K562 (cell line): ENCODE results near the gene CENPX. TPM values are rescaled to one million over a fixed set of nuclear protein-coding genes. Genes with fewer than 3 reads are reported as not detected.

Experiments
- ATAC-seq: fragments of 200-7000 bp; cut with Tn5 transposase; 3 replicates; pipeline ENCODE4 v1.9.1; 2020; ENCODE audit warnings: moderate library complexity
- BruUV-seq: library from RNA; stranded (reverse); fragments of 400-500 nt; replicated peaks from 2 replicates; lab custom pipeline; 2021; lab: Mats Ljungman, UMichigan
- CTCF ChIA-PET: fragments of 300-600 bp; formaldehyde crosslinking; extraction: SDS; loops from one replicate; lab custom pipeline; 2021; ENCODE audit warnings: low intra/inter-chr PET ratio; lab: Yijun Ruan, JAX
- POLR2A ChIA-PET: fragments of 300-600, 350-650 bp; sonication (Branson Sonifier 250); formaldehyde crosslinking; extraction: SDS; loops from one replicate; lab custom pipeline; 2021; ENCODE audit warnings: antibody characterized with exemption, inconsistent platforms; lab: Yijun Ruan, JAX
- DNase-seq, 4 experiments: peaks; one replicate each; pipeline versions ENCODE4 v3.0.0 to v3.0.0-alpha.2; 2011 to 2018; ENCODE audit warnings: low spot score in 3 of 4, mixed read lengths in 3 of 4; ENCODE audit errors: extremely low read depth in 1 of 4
- FAIRE-seq: peaks from 2 replicates; lab custom pipeline; 2011; peaks lifted over from hg19 to GRCh38; lab: Jason Lieb, UNC
- H2AFZ ChIP-seq: 2 replicates; pipeline ENCODE4 v1.6.0; 2011; ENCODE audit warnings: low read depth, low read length, control low read depth, inconsistent platforms
- H3K27ac ChIP-seq: fragments of 200-600 bp; 3 replicates; pipeline ENCODE4 v1.8.0; 2011; ENCODE audit warnings: low read depth, mild to moderate bottlenecking, control low read depth, inconsistent platforms, low read length, moderate library complexity, mixed read lengths; ENCODE audit errors: extremely low read depth
- H3K27me3 ChIP-seq, 2 experiments: fragments of 300-600 bp in 1 of 2; 2 replicates in 1 of 2; 3 replicates in 1 of 2; pipeline versions ENCODE4 v1.6.0 to v1.8.0; 2011; ENCODE audit warnings: inconsistent platforms in 2 of 2, low read length in 2 of 2, mild to moderate bottlenecking in 1 of 2, mixed read lengths in 1 of 2, moderate library complexity in 1 of 2; ENCODE audit not compliant: control insufficient read depth in 2 of 2, insufficient read depth in 2 of 2
- H3K36me3 ChIP-seq: fragments of 300-600 bp; 3 replicates; pipeline ENCODE4 v1.8.0; 2011; ENCODE audit warnings: mild to moderate bottlenecking, low read length, inconsistent platforms; ENCODE audit not compliant: control insufficient read depth, insufficient read depth
- H3K4me1 ChIP-seq, 2 experiments: fragments of 200-600 bp in 1 of 2; replicated peaks in 1 of 2; 2 replicates in 1 of 2; 3 replicates in 1 of 2; pipeline versions ENCODE4 v1.5.1 to v1.8.0; 2011; ENCODE audit warnings: inconsistent platforms in 2 of 2, low read length in 2 of 2, mild to moderate bottlenecking in 1 of 2, mixed read lengths in 1 of 2, moderate library complexity in 1 of 2; ENCODE audit not compliant: control insufficient read depth in 2 of 2, insufficient read depth in 2 of 2
- H3K4me2 ChIP-seq: 2 replicates; pipeline ENCODE4 v1.6.1; 2011; ENCODE audit warnings: low read length, control low read depth, inconsistent platforms, mixed read lengths; ENCODE audit not compliant: insufficient read depth
- H3K4me3 ChIP-seq: fragments of 200-600 bp; sonication (generic), shearing (Covaris generic); 2 replicates; pipeline ENCODE4 v1.5.1; 2016; ENCODE audit warnings: control low read depth, inconsistent platforms
- H3K79me2 ChIP-seq: fragments of 200-600 bp; 3 replicates; pipeline ENCODE4 v1.8.0; 2011; ENCODE audit warnings: low read length, inconsistent platforms; ENCODE audit not compliant: control insufficient read depth, insufficient read depth
- H3K9ac ChIP-seq, 2 experiments: 2 replicates each; pipeline versions ENCODE4 v1.6.0 to v1.6.1; 2011; ENCODE audit warnings: low read depth in 2 of 2, low read length in 2 of 2, control low read depth in 1 of 2, inconsistent platforms in 1 of 2, mild to moderate bottlenecking in 1 of 2, mixed read lengths in 1 of 2; ENCODE audit not compliant: insufficient read depth in 1 of 2
- H3K9me1 ChIP-seq: one replicate; pipeline ENCODE4 v1.6.0; 2011; ENCODE audit warnings: inconsistent platforms, mild to moderate bottlenecking, low read length, moderate library complexity; ENCODE audit not compliant: control insufficient read depth, insufficient read depth
- H3K9me3 ChIP-seq: replicated peaks from 2 replicates; pipeline ENCODE4 v1.5.1; 2011; ENCODE audit warnings: low read depth, low read length, inconsistent platforms; ENCODE audit not compliant: control insufficient read depth, insufficient read depth
- H4K20me1 ChIP-seq: replicated peaks from 2 replicates; pipeline ENCODE4 v1.6.1; 2011; ENCODE audit warnings: low read length, inconsistent platforms, mixed read lengths; ENCODE audit not compliant: control insufficient read depth, insufficient read depth
- GTF2E2 ChIP-seq: fragments of 200-800 bp; sonication (Bioruptor generic); IDR thresholded peaks from 2 replicates; pipeline ENCODE4 v1.6.1; 2016; ENCODE audit warnings: missing genetic modification characterization, missing compliant biosample characterization
- HNRNPUL1 ChIP-seq: fragments of 200-400 bp; formaldehyde crosslinking; IDR thresholded peaks from 2 replicates; pipeline ENCODE4 v1.6.1; 2017; ENCODE audit warnings: low read length
- KLF10 ChIP-seq: fragments of 250-450 bp; sonication (Bioruptor Pico); IDR thresholded peaks from 2 replicates; pipeline ENCODE4 v1.6.1; 2021; ENCODE audit warnings: matching md5 sums
- PHTF2 ChIP-seq: fragments of 250-450 bp; sonication (Bioruptor Pico); IDR thresholded peaks from 2 replicates; pipeline ENCODE4 v1.5.0; 2021; ENCODE audit warnings: mild to moderate bottlenecking
- POLR2G ChIP-seq: fragments of 200-400 bp; formaldehyde crosslinking; IDR thresholded peaks from 2 replicates; pipeline ENCODE4 v1.6.1; 2017; ENCODE audit warnings: low read depth, mild to moderate bottlenecking, antibody characterized with exemption, low read length, moderate library complexity
- RCOR1 ChIP-seq, 2 experiments: IDR thresholded peaks; 2 replicates each; pipeline ENCODE4 v1.6.1; 2012; ENCODE audit warnings: low read depth in 2 of 2, low read length in 2 of 2, borderline replicate concordance in 1 of 2, improper control_type of control experiment in 1 of 2
- RFX7 ChIP-seq: fragments of 250-450 bp; sonication (Bioruptor Pico); IDR thresholded peaks from 2 replicates; pipeline ENCODE4 v1.5.1; 2021; ENCODE audit warnings: mild to moderate bottlenecking
- SRSF9 ChIP-seq: fragments of 200-400 bp; formaldehyde crosslinking; IDR thresholded peaks from 2 replicates; pipeline ENCODE4 v1.6.1; 2017; ENCODE audit warnings: low read depth, low read length, borderline replicate concordance
- ZBTB33 ChIP-seq: sonication (generic); formaldehyde crosslinking; IDR thresholded peaks from 2 replicates; pipeline ENCODE4 v1.8.1; 2023; ENCODE audit warnings: mild to moderate bottlenecking, missing genetic modification reagents
- ZFP36 ChIP-seq: fragments of 150-350 bp; IDR thresholded peaks from 2 replicates; pipeline ENCODE4 v1.6.1; 2018; ENCODE audit warnings: low read length, low read depth; ENCODE audit not compliant: partially characterized antibody
- WGBS: fragments of 100-300 bp; shearing (Covaris generic); methylation state at CpG from one replicate; pipeline ENCODE4 v1.1.6; 2016; ENCODE audit warnings: low coverage, mixed read lengths; ENCODE audit not compliant: insufficient coverage; ENCODE audit errors: missing lambda C conversion rate; 5-methylcytosine and 5-hydroxymethylcytosine counted together
- in situ Hi-C: fragments of 300-500 bp; cut with MboI; formaldehyde crosslinking; loops from 4 replicates; pipeline ENCODE4 v1.15.0; 2018; ENCODE audit warnings: inconsistent platforms, mixed read lengths
- intact Hi-C: fragments of 100-400 bp; cut with micrococcal nuclease; formaldehyde crosslinking; loops from 2 replicates; pipeline ENCODE4 v1.14.2; 2022
- polyA plus RNA-seq, 8 experiments: library from polyadenylated mRNA; depleted of rRNA in 4 of 8; stranded (reverse) in 5 of 8; unstranded in 3 of 8; fragments of >200 nt; fragmentation: Nextera tagmentation in 2 of 8; fragmentation: Illumina TruSeq in 1 of 8; extraction: Ambion mirVana in 2 of 8; extraction: Trizol in 1 of 8; gene quantifications; 2 replicates each; pipeline versions ENCODE4 v1.2.1 to v1.2.3, GENCODE V29; 2011 to 2014; ENCODE audit warnings: inconsistent platforms in 1 of 8, missing spikeins in 1 of 8
- total RNA-seq, 7 experiments: library from RNA; depleted of rRNA in 6 of 7; stranded (reverse); fragments of >200 nt in 6 of 7; fragmentation: Illumina TruSeq in 2 of 7; extraction: Trizol in 2 of 7; gene quantifications; 2 replicates each; pipeline versions ENCODE4 v1.2.1 to v1.2.3, GENCODE V29; 2011 to 2021; ENCODE audit warnings: low replicate concordance in 1 of 7

CENPX gene
- total and polyA plus RNA-seq, 9 of the 15 experiments (the other 6 are each of a cell fraction or from before 2014, with no cell fraction given) = 32.7 to 352 (median 127) TPM

- peaks cover 5 to 94% of the 10 kb centered on the region in 2 experiments; a peak in 3 of 5 replicates for H3K4me1 ChIP-seq
- no peak overlapping the region for H2AFZ ChIP-seq
- peaks cover 23% of the 10 kb centered on the region; the same call in 1 of the 3 replicates for H3K36me3 ChIP-seq
- no peaks in the 10 kb centered on the region for H3K9me1 ChIP-seq
- CTCF ChIA-PET = no interaction called here
- no peak overlapping the region for H3K4me3 ChIP-seq
- BruUV-seq = no TSS peak
- H3K9ac ChIP-seq = peak overlapping the region in 1 of 2 experiments; percentile 48; a peak in 2 of 4 replicates
- intact Hi-C loops (no loop called here), in situ Hi-C loops (no loop called here)
- H3K27ac ChIP-seq = no peak overlapping the region
- WGBS = 64% methylated on average over 24 of the region's 24 CpGs
- no peaks in the 10 kb centered on the region for H3K27me3 ChIP-seq
- no peaks in the 10 kb centered on the region for H3K9me3 ChIP-seq
- H3K4me2 ChIP-seq = no peak overlapping the region
- POLR2A ChIA-PET = no interaction called here
- H3K79me2 ChIP-seq = peaks cover 5% of the 10 kb centered on the region
- TF ChIP-seq RCOR1 (IDR thresholded peaks at IDR 0.05; ENCODE audit: borderline replicate concordance in 1 of 2, low read depth in 2 of 2, low read length in 2 of 2) (no peak), SRSF9 (no peak), PHTF2 (no peak), HNRNPUL1 (no peak), KLF10 (no peak), POLR2G (peak; percentile 33; the same call in 1 of the 2 replicates), ZFP36 (no peak), GTF2E2 (tag) (no peak), ZBTB33 (CRISPR knock-in tag) (peak; percentile 42; the same call in 1 of the 2 replicates), RFX7 (no peak)
- no peak for FAIRE-seq
- DNase-seq = no peak
- peaks cover 6% of the 10 kb centered on the region; the same call in 1 of the 2 replicates for H4K20me1 ChIP-seq
- ATAC-seq = no peak
These were observed 7.2 kb downstream of the CENPX start for GRCh38 chr17:82015311-82015971.
